Fibroblast of the aortic adventitia (primary cell): ENCODE measurements around the gene TSHZ2. TPM values are rescaled to one million over a fixed set of nuclear protein-coding genes. Genes with fewer than 3 reads are reported as not detected.
"Not testable (repeated sequence)": the region's sequence is repeated elsewhere in the genome, so short reads cannot be mapped to it uniquely, and the experiment has no call there.

ENCODE experiments used
- DNase-seq: peaks from one replicate; pipeline ENCODE4 v3.0.0-alpha.2; 2010; ENCODE audit warnings: low read depth
- H3K4me3 ChIP-seq: 2 replicates; pipeline ENCODE4 v1.5.1; 2011; ENCODE audit warnings: low read depth, mild to moderate bottlenecking, control low read depth, low read length, moderate library complexity
- small RNA-seq: library from RNA; depleted of rRNA; stranded (forward); fragments of <200 nt; gene quantifications from one replicate; pipeline ENCODE3, GENCODE V24; 2012
- total RNA-seq: library from RNA; depleted of rRNA; stranded (reverse); fragments of >200 nt; gene quantifications from 2 replicates; pipeline ENCODE4 v1.2.3, GENCODE V29; 2012; ENCODE audit warnings: low replicate concordance
- TF ChIP-seq, protein P1 (sequence below): IDR thresholded peaks from 2 replicates; pipeline ENCODE4 v1.5.1; 2011; ENCODE audit warnings: mild to moderate bottlenecking, low read length, control low read depth, inconsistent platforms; ENCODE audit not compliant: insufficient read depth

Gene TSHZ2
- total RNA-seq, 1 donor = 6.9 TPM

DNA sequence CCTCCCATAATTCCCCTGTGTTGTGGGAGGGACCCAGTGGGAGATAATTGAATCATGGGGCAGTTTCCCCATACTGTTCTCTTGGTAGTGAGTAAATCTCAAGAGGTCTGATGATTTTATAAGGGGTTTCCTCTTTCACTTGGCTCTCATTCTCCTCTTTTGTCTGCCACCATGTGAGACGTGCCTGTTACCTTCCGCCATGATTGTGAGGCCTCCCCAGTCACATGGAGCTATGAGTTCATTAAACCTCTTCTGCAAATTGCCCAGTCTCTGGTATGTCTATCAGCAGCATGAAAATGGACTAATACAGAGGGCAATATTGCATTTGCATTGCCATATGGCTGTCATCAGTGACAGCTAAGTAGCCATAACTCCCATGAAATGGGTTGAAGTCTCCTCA is 558.3 kb downstream of the TSHZ2 start:
- no peak for DNase-seq
- H3K4me3 ChIP-seq = no peak overlapping the region
- TF ChIP-seq, protein P1, sequence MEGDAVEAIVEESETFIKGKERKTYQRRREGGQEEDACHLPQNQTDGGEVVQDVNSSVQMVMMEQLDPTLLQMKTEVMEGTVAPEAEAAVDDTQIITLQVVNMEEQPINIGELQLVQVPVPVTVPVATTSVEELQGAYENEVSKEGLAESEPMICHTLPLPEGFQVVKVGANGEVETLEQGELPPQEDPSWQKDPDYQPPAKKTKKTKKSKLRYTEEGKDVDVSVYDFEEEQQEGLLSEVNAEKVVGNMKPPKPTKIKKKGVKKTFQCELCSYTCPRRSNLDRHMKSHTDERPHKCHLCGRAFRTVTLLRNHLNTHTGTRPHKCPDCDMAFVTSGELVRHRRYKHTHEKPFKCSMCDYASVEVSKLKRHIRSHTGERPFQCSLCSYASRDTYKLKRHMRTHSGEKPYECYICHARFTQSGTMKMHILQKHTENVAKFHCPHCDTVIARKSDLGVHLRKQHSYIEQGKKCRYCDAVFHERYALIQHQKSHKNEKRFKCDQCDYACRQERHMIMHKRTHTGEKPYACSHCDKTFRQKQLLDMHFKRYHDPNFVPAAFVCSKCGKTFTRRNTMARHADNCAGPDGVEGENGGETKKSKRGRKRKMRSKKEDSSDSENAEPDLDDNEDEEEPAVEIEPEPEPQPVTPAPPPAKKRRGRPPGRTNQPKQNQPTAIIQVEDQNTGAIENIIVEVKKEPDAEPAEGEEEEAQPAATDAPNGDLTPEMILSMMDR = no peak

GRCh38 chr20:53532654-53533312 is 560.6 kb downstream of the TSHZ2 start:
- not testable (repeated sequence) for DNase-seq, H3K4me3 ChIP-seq

- no peak overlapping the region for H3K4me3 ChIP-seq
- TF ChIP-seq, protein P1 = no peak
- DNase-seq = no peak
Measured at GRCh38 chr20:53533500-53533899, 561.3 kb downstream of the TSHZ2 start.

DNA sequence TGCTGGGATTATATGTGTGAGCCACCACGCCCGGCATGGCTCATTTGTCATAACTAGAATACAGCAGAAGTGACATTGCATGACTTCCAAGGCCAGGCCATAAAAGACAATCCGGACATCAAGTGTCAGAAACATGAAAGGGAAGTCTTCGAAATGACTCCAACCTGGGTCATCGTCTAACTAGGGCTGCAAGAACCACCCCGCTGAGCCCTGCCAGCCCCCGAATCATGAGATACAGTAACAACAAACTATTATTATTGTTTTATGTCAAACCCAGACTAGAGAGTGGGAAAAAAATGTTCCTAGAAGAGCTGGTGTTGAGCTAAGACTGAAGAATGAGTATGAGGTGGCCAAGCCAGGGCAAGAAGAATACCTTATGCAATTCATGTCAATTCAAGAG is 561.9 kb downstream of the TSHZ2 start:
- TF ChIP-seq, protein P1 = no peak

GRCh38 chr20:53535878-53536277 is 563.7 kb downstream of the TSHZ2 start:
- TF ChIP-seq, protein P1 = no peak
- no peak overlapping the region for H3K4me3 ChIP-seq
- DNase-seq = no peak

More for the DNA sequence above, 561.9 kb downstream of the TSHZ2 start:
- DNase-seq = no peak
- no peak overlapping the region for H3K4me3 ChIP-seq

- DNase-seq, H3K4me3 ChIP-seq: not testable (repeated sequence)
Measured at GRCh38 chr20:53536382-53536781, 564.2 kb downstream of the TSHZ2 start.

GRCh38 chr20:53539516-53539915 is 567.4 kb downstream of the TSHZ2 start:
- no peak overlapping the region for H3K4me3 ChIP-seq
- TF ChIP-seq, protein P1 = no peak
- no peak for DNase-seq

Small RNA genes within 50 kb of the gene (small RNA-seq; reads per million reads assigned to genes)
- gene RF00019 = not detected
